ENCODE measurements around the gene STH. TPM values are rescaled to one million over a fixed set of nuclear protein-coding genes. Genes with fewer than 3 reads are reported as not detected.

STH gene
- total RNA-seq, 1 experiment from 2014 or later, result not detected

DNA sequence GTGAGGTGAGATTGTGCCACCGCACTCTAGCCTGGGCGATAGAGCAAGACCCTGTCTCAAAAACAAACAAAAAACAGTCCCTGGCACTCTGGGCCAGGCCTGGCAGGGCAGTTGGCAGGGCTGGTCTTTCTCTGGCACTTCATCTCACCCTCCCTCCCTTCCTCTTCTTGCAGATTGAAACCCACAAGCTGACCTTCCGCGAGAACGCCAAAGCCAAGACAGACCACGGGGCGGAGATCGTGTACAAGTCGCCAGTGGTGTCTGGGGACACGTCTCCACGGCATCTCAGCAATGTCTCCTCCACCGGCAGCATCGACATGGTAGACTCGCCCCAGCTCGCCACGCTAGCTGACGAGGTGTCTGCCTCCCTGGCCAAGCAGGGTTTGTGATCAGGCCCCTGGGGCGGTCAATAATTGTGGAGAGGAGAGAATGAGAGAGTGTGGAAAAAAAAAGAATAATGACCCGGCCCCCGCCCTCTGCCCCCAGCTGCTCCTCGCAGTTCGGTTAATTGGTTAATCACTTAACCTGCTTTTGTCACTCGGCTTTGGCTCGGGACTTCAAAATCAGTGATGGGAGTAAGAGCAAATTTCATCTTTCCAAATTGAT, 24.8 kb downstream of the STH start:
- Mint-ChIP-seq H3K27ac (ENCODE audit: unreplicated experiment) (no peak overlapping the region), H3K4me3 (ENCODE audit: unreplicated experiment) (no peak overlapping the region), H3K27me3 (ENCODE audit: insufficient read depth, unreplicated experiment) (no peaks in the 10 kb centered on the region), H3K36me3 (ENCODE audit: insufficient read depth, unreplicated experiment) (peaks cover 63% of the 10 kb centered on the region), H3K9me3 (ENCODE audit: unreplicated experiment) (no peaks in the 10 kb centered on the region), H3K4me1 (ENCODE audit: low read depth, unreplicated experiment) (no peaks in the 10 kb centered on the region)
- TF ChIP-seq, protein P1, sequence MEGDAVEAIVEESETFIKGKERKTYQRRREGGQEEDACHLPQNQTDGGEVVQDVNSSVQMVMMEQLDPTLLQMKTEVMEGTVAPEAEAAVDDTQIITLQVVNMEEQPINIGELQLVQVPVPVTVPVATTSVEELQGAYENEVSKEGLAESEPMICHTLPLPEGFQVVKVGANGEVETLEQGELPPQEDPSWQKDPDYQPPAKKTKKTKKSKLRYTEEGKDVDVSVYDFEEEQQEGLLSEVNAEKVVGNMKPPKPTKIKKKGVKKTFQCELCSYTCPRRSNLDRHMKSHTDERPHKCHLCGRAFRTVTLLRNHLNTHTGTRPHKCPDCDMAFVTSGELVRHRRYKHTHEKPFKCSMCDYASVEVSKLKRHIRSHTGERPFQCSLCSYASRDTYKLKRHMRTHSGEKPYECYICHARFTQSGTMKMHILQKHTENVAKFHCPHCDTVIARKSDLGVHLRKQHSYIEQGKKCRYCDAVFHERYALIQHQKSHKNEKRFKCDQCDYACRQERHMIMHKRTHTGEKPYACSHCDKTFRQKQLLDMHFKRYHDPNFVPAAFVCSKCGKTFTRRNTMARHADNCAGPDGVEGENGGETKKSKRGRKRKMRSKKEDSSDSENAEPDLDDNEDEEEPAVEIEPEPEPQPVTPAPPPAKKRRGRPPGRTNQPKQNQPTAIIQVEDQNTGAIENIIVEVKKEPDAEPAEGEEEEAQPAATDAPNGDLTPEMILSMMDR (IDR thresholded peaks at IDR 0.05; ENCODE audit: insufficient read depth in 1 of 2, low read depth in 1 of 2, low read length in 1 of 2, severe bottlenecking in 1 of 2, unreplicated experiment in 1 of 2), result no peak
- ChIA-PET POLR2A (interaction anchor here (0.6 kb wide), 1 partner anchor 652 kb away, joined by 3 read pairs; no protein-coding TSS in a partner anchor), CTCF (no interaction called here)
- H3K4me3 ChIP-seq (ENCODE audit: low read depth, low read length), result no peak overlapping the region
- no TSS peak for BruUV-seq (replicated peaks)
- no peaks in the 10 kb centered on the region for H3K9me3 ChIP-seq
- H3K36me3 ChIP-seq (ENCODE audit: control insufficient read depth, insufficient read depth, low read length), result no peaks in the 10 kb centered on the region; the same call in 1 of the 2 replicates
- H3K4me1 ChIP-seq, result no peaks in the 10 kb centered on the region
- no peak for DNase-seq
- H3K27me3 ChIP-seq (replicated peaks; ENCODE audit: control insufficient read depth, insufficient read depth, low read length), result no peaks in the 10 kb centered on the region
- intact Hi-C loops (cut with micrococcal nuclease; ENCODE audit: unreplicated experiment), result no loop called here

DNA sequence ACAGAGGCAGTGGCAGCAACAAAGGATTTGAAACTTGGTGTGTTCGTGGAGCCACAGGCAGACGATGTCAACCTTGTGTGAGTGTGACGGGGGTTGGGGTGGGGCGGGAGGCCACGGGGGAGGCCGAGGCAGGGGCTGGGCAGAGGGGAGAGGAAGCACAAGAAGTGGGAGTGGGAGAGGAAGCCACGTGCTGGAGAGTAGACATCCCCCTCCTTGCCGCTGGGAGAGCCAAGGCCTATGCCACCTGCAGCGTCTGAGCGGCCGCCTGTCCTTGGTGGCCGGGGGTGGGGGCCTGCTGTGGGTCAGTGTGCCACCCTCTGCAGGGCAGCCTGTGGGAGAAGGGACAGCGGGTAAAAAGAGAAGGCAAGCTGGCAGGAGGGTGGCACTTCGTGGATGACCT, 25.5 kb downstream of the STH start:
- no peaks in the 10 kb centered on the region; the same call in 1 of the 2 replicates for H3K36me3 ChIP-seq (ENCODE audit: control insufficient read depth, insufficient read depth, low read length)
- intact Hi-C loops (cut with micrococcal nuclease; ENCODE audit: unreplicated experiment), result no loop called here
- H3K4me1 Mint-ChIP-seq (ENCODE audit: low read depth, unreplicated experiment), result no peaks in the 10 kb centered on the region
- ChIA-PET POLR2A (no interaction called here), CTCF (no interaction called here)
- no peak overlapping the region for H3K4me3 ChIP-seq (ENCODE audit: low read depth, low read length)
- peaks cover 70% of the 10 kb centered on the region for H3K36me3 Mint-ChIP-seq (ENCODE audit: insufficient read depth, unreplicated experiment)
- H3K4me1 ChIP-seq, result no peaks in the 10 kb centered on the region
- DNase-seq, result no peak
- BruUV-seq (replicated peaks), result no TSS peak
- TF ChIP-seq, protein P1 (IDR thresholded peaks at IDR 0.05; ENCODE audit: insufficient read depth in 1 of 2, low read depth in 1 of 2, low read length in 1 of 2, severe bottlenecking in 1 of 2, unreplicated experiment in 1 of 2), result no peak
- no peak overlapping the region for H3K4me3 Mint-ChIP-seq (ENCODE audit: unreplicated experiment)
- no peaks in the 10 kb centered on the region for H3K27me3 ChIP-seq (replicated peaks; ENCODE audit: control insufficient read depth, insufficient read depth, low read length)
- H3K27me3 Mint-ChIP-seq (ENCODE audit: insufficient read depth, unreplicated experiment), result no peaks in the 10 kb centered on the region
- H3K27ac Mint-ChIP-seq (ENCODE audit: unreplicated experiment), result peak overlapping the region; percentile 20
- H3K9me3 Mint-ChIP-seq (ENCODE audit: unreplicated experiment), result no peaks in the 10 kb centered on the region
- H3K9me3 ChIP-seq, result no peaks in the 10 kb centered on the region

DNA sequence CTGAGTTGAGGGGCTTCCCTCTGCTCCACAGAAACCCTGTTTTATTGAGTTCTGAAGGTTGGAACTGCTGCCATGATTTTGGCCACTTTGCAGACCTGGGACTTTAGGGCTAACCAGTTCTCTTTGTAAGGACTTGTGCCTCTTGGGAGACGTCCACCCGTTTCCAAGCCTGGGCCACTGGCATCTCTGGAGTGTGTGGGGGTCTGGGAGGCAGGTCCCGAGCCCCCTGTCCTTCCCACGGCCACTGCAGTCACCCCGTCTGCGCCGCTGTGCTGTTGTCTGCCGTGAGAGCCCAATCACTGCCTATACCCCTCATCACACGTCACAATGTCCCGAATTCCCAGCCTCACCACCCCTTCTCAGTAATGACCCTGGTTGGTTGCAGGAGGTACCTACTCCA, 26.0 kb downstream of the STH start:
- H3K4me3 Mint-ChIP-seq (ENCODE audit: unreplicated experiment), result no peak overlapping the region
- DNase-seq, result no peak
- CTCF ChIA-PET, result no interaction called here
- H3K27me3 ChIP-seq (replicated peaks; ENCODE audit: control insufficient read depth, insufficient read depth, low read length), result no peaks in the 10 kb centered on the region
- H3K36me3 ChIP-seq (ENCODE audit: control insufficient read depth, insufficient read depth, low read length), result no peaks in the 10 kb centered on the region; the same call in 1 of the 2 replicates
- POLR2A ChIA-PET, result no interaction called here
- H3K27me3 Mint-ChIP-seq (ENCODE audit: insufficient read depth, unreplicated experiment), result no peaks in the 10 kb centered on the region
- no peaks in the 10 kb centered on the region for H3K4me1 Mint-ChIP-seq (ENCODE audit: low read depth, unreplicated experiment)
- H3K36me3 Mint-ChIP-seq (ENCODE audit: insufficient read depth, unreplicated experiment), result peaks cover 74% of the 10 kb centered on the region
- H3K27ac Mint-ChIP-seq (ENCODE audit: unreplicated experiment), result peak overlapping the region; percentile 20
- intact Hi-C loops (cut with micrococcal nuclease; ENCODE audit: unreplicated experiment), result no loop called here
- TF ChIP-seq, protein P1 (IDR thresholded peaks at IDR 0.05; ENCODE audit: insufficient read depth in 1 of 2, low read depth in 1 of 2, low read length in 1 of 2, severe bottlenecking in 1 of 2, unreplicated experiment in 1 of 2), result no peak
- no peaks in the 10 kb centered on the region for H3K9me3 ChIP-seq
- no peaks in the 10 kb centered on the region for H3K9me3 Mint-ChIP-seq (ENCODE audit: unreplicated experiment)
- no peak overlapping the region for H3K4me3 ChIP-seq (ENCODE audit: low read depth, low read length)
- no peaks in the 10 kb centered on the region for H3K4me1 ChIP-seq
- no TSS peak for BruUV-seq (replicated peaks)

All from Caco-2 (cell line).